K562 (cell line): ENCODE data around the gene OXT. TPM values are rescaled to one million over a fixed set of nuclear protein-coding genes. Genes with fewer than 3 reads are reported as not detected.
A peak's percentile ranks its signal among the peaks of the same experiment; 100 is the strongest.

Experiments used
- CBX2 ChIP-seq: fragments of 200-600 bp; sonication (generic); IDR thresholded peaks from one replicate; pipeline ENCODE4 v1.6.1; 2012; ENCODE audit warnings: mild to moderate bottlenecking, low read length, inconsistent platforms; ENCODE audit not compliant: insufficient read depth, poor library complexity, severe bottlenecking
- CREM ChIP-seq: IDR thresholded peaks from 2 replicates; pipeline ENCODE4 v1.6.1; 2014; ENCODE audit warnings: antibody characterized with exemption, low read depth
- CXXC5 ChIP-seq: fragments of 250-450 bp; sonication (Bioruptor Pico); IDR thresholded peaks from 2 replicates; pipeline ENCODE4 v1.8.0; 2022; ENCODE audit warnings: inconsistent platforms, mild to moderate bottlenecking, moderate library complexity
- DNMT1 ChIP-seq: fragments of 450-650 bp; IDR thresholded peaks from 2 replicates; pipeline ENCODE4 v1.6.1; 2016; ENCODE audit warnings: antibody characterized with exemption, mild to moderate bottlenecking
- ETV5 ChIP-seq: sonication (generic); formaldehyde crosslinking; IDR thresholded peaks from 2 replicates; pipeline ENCODE4 v1.4.0; 2020; ENCODE audit warnings: low read depth, mild to moderate bottlenecking, missing genetic modification reagents
- GATAD2B ChIP-seq: fragments of 450-650 bp; IDR thresholded peaks from 2 replicates; pipeline ENCODE4 v1.6.1; 2017; ENCODE audit warnings: mild to moderate bottlenecking, borderline replicate concordance
- GTF2E2 ChIP-seq: fragments of 200-800 bp; sonication (Bioruptor generic); IDR thresholded peaks from 2 replicates; pipeline ENCODE4 v1.6.1; 2016; ENCODE audit warnings: missing genetic modification characterization, missing compliant biosample characterization
- MAFK ChIP-seq: IDR thresholded peaks from 2 replicates; pipeline ENCODE4 v1.6.1; 2011; ENCODE audit warnings: low read length, improper control_type of control experiment
- MAX ChIP-seq: sonication (generic); formaldehyde crosslinking; IDR thresholded peaks from 2 replicates; pipeline ENCODE4 v1.9.0; 2022; ENCODE audit warnings: mild to moderate bottlenecking, missing genetic modification reagents
- MTA2 ChIP-seq: fragments of 450-650 bp; IDR thresholded peaks from 2 replicates; pipeline ENCODE4 v1.6.1; 2016; ENCODE audit warnings: low read depth
- POLR2AphosphoS2 ChIP-seq: IDR thresholded peaks from 2 replicates; pipeline ENCODE4 v1.6.1; 2012; ENCODE audit warnings: low read length, improper control_type of control experiment
- PRDM10 ChIP-seq: fragments of 450-650 bp; IDR thresholded peaks from 2 replicates; pipeline ENCODE4 v1.6.1; 2018; ENCODE audit not compliant: partially characterized antibody
- RBBP5 ChIP-seq: fragments of 200-600 bp; sonication (generic); IDR thresholded peaks from 2 replicates; pipeline ENCODE4 v1.6.1; 2012; ENCODE audit warnings: borderline replicate concordance, mild to moderate bottlenecking, low read length, control low read depth, inconsistent platforms; ENCODE audit not compliant: insufficient read depth, poor library complexity, severe bottlenecking
- RBM34 ChIP-seq: fragments of 200-400 bp; formaldehyde crosslinking; IDR thresholded peaks from 2 replicates; pipeline ENCODE4 v1.6.1; 2018; ENCODE audit warnings: low read length, borderline replicate concordance; ENCODE audit not compliant: insufficient read depth
- SAP30 ChIP-seq: fragments of 200-600 bp; sonication (generic); IDR thresholded peaks from 2 replicates; pipeline ENCODE4 v1.6.1; 2012; ENCODE audit warnings: borderline replicate concordance, low read depth, mild to moderate bottlenecking, moderate library complexity, low read length, control low read depth, inconsistent platforms; ENCODE audit not compliant: insufficient read depth, poor library complexity, severe bottlenecking
- SIX5 ChIP-seq, 2 experiments: IDR thresholded peaks; 2 replicates each; pipeline ENCODE4 v1.6.1; 2011; ENCODE audit warnings: low read length in 2 of 2, borderline replicate concordance in 1 of 2, low read depth in 1 of 2, mild to moderate bottlenecking in 1 of 2, moderate library complexity in 1 of 2; ENCODE audit not compliant: insufficient read depth in 1 of 2
- TAF15 ChIP-seq: fragments of 200-400 bp; formaldehyde crosslinking; IDR thresholded peaks from 2 replicates; pipeline ENCODE4 v1.6.1; 2017; ENCODE audit warnings: mild to moderate bottlenecking, low read depth, low read length, moderate library complexity
- TFAP4 ChIP-seq: sonication (generic); formaldehyde crosslinking; IDR thresholded peaks from 2 replicates; pipeline ENCODE4 v1.8.0; 2022; ENCODE audit warnings: missing genetic modification reagents, mild to moderate bottlenecking, moderate library complexity, borderline replicate concordance
- WHSC1 ChIP-seq: IDR thresholded peaks from one replicate; pipeline ENCODE4 v1.6.1; 2012; ENCODE audit warnings: low read length, control low read depth, inconsistent platforms
- XRCC4 ChIP-seq: IDR thresholded peaks from one replicate; pipeline ENCODE4 v1.6.1; 2011; ENCODE audit not compliant: insufficient read depth, insufficient read length; ENCODE audit errors: extremely low read depth
- ZBTB1 ChIP-seq: sonication (generic); formaldehyde crosslinking; IDR thresholded peaks from 2 replicates; pipeline ENCODE4 v1.8.1; 2023; ENCODE audit warnings: missing genetic modification reagents, low read depth, mild to moderate bottlenecking, borderline replicate concordance
- ZFX ChIP-seq: sonication (generic); formaldehyde crosslinking; IDR thresholded peaks from 2 replicates; pipeline ENCODE4 v1.8.0; 2022; ENCODE audit warnings: mild to moderate bottlenecking, missing genetic modification reagents, moderate library complexity
- ZNF695 ChIP-seq: fragments of 450-650 bp; formaldehyde crosslinking; IDR thresholded peaks from 2 replicates; pipeline ENCODE4 v1.4.0; 2020; ENCODE audit warnings: mild to moderate bottlenecking, moderate library complexity
- polyA plus RNA-seq, 8 experiments: library from polyadenylated mRNA; depleted of rRNA in 4 of 8; stranded (reverse) in 5 of 8; unstranded in 3 of 8; fragments of >200 nt; fragmentation: Nextera tagmentation in 2 of 8; fragmentation: Illumina TruSeq in 1 of 8; extraction: Ambion mirVana in 2 of 8; extraction: Trizol in 1 of 8; gene quantifications; 2 replicates each; pipeline versions ENCODE4 v1.2.1 to v1.2.3, GENCODE V29; 2011 to 2014; ENCODE audit warnings: inconsistent platforms in 1 of 8, missing spikeins in 1 of 8
- total RNA-seq, 7 experiments: library from RNA; depleted of rRNA in 6 of 7; stranded (reverse); fragments of >200 nt in 6 of 7; fragmentation: Illumina TruSeq in 2 of 7; extraction: Trizol in 2 of 7; gene quantifications; 2 replicates each; pipeline versions ENCODE4 v1.2.1 to v1.2.3, GENCODE V29; 2011 to 2021; ENCODE audit warnings: low replicate concordance in 1 of 7

The OXT gene
- total and polyA plus RNA-seq, 9 of the 15 experiments (the other 6 are each of a cell fraction or from before 2014, with no cell fraction given), result not detected

GRCh38 chr20:3045816-3046676 lies 25.4 kb upstream of the OXT start, which contains the start of gene MRPS26 (continued):
- no peak for TF ChIP-seq MAFK
- peak; percentile 71 for TF ChIP-seq ETV5 (CRISPR knock-in tag)
- no peak for TF ChIP-seq WHSC1
- TF ChIP-seq POLR2AphosphoS2, result 0 out of 2 replicates have a peak, but pooled peaks have one; percentile 52
- TF ChIP-seq MAX (CRISPR knock-in tag), result peak; percentile 76
- TF ChIP-seq SAP30, result peak; percentile 71
- TF ChIP-seq PRDM10, result no peak
- peak; percentile 87 for TF ChIP-seq ZFX (CRISPR knock-in tag)
- no peak for TF ChIP-seq ZNF695 (CRISPR knock-in tag)
- TF ChIP-seq MTA2, result no peak
- TF ChIP-seq RBM34, result 0 out of 2 replicates have a peak, but pooled peaks have one; percentile 23
- no peak for TF ChIP-seq DNMT1
- TF ChIP-seq XRCC4, result no peak
- no peak for TF ChIP-seq CBX2
- TF ChIP-seq CXXC5, result peak; percentile 87
- no peak for TF ChIP-seq GTF2E2 (tag)
- no peak for TF ChIP-seq TAF15
- TF ChIP-seq GATAD2B, result 0 out of 2 replicates have a peak, but pooled peaks have one; percentile 32
- TF ChIP-seq TFAP4, result peak; percentile 81; the same call in 1 of the 2 replicates
- peak; percentile 78 for TF ChIP-seq RBBP5
- TF ChIP-seq ZBTB1 (CRISPR knock-in tag), result peak; percentile 83
- peak; percentile 67 for TF ChIP-seq CREM
- TF ChIP-seq SIX5 (IDR thresholded peaks at IDR 0.05; ENCODE audit: borderline replicate concordance in 1 of 2, insufficient read depth in 1 of 2, low read depth in 1 of 2, low read length in 2 of 2), result peak; percentile 55 to 60; a peak in 3 of 4 replicates
